IMR-90 (cell line): ENCODE results near the gene CARD14. TPM values are rescaled to one million over a fixed set of nuclear protein-coding genes. Genes with fewer than 3 reads are reported as not detected.
A peak's percentile ranks its signal among the peaks of the same experiment; 100 is the strongest.

Experiments used
- ATAC-seq: fragments of 200-7000 bp; cut with Tn5 transposase; 2 replicates; pipeline ENCODE4 v1.9.1; 2020; ENCODE audit warnings: low read depth, mild to moderate bottlenecking, moderate library complexity
- Bru-seq: library from RNA; stranded (reverse); fragments of 400-500 nt; gene quantifications from one replicate; lab custom pipeline; 2021; lab: Mats Ljungman, UMichigan
- BruChase-seq, 2 experiments: library from RNA; stranded (reverse); fragments of 400-500 nt; gene quantifications; one replicate each; lab custom pipeline; 2021; lab: Mats Ljungman, UMichigan
- BruUV-seq: library from RNA; stranded (reverse); fragments of 400-500 nt; replicated peaks from 2 replicates; lab custom pipeline; 2021; lab: Mats Ljungman, UMichigan
- CTCF ChIA-PET: fragments of 300-600 bp; formaldehyde crosslinking; extraction: SDS; loops from one replicate; lab custom pipeline; 2021; ENCODE audit warnings: antibody characterized with exemption; lab: Yijun Ruan, JAX
- POLR2A ChIA-PET: fragments of 300-600 bp; sonication (Branson Sonifier 250); formaldehyde crosslinking; loops from one replicate; lab custom pipeline; 2022; ENCODE audit warnings: antibody characterized with exemption; ENCODE audit not compliant: unreplicated experiment; lab: Charles Lee
- DNase-seq: peaks from one replicate; pipeline ENCODE4 v3.0.0; 2013
- H2AFZ ChIP-seq: replicated peaks from 2 replicates; pipeline ENCODE3; 2013; ENCODE audit warnings: low read length, mild to moderate bottlenecking; ENCODE audit not compliant: poor library complexity
- H2AK5ac ChIP-seq: 2 replicates; pipeline ENCODE4 v1.6.1; 2013; ENCODE audit warnings: low read depth, low read length, inconsistent platforms
- H2AK9ac ChIP-seq: replicated peaks from 2 replicates; pipeline ENCODE3; 2013; ENCODE audit warnings: mild to moderate bottlenecking, low read depth, low read length, moderate library complexity; ENCODE audit not compliant: poor library complexity
- H2BK120ac ChIP-seq: 2 replicates; pipeline ENCODE4 v1.6.1; 2013; ENCODE audit warnings: low read depth, low read length, inconsistent platforms
- H2BK15ac ChIP-seq: 3 replicates; pipeline ENCODE4 v1.6.1; 2013; ENCODE audit warnings: low read depth, low read length, inconsistent platforms
- H2BK20ac ChIP-seq: 2 replicates; pipeline ENCODE4 v1.6.1; 2013; ENCODE audit warnings: low read depth, mild to moderate bottlenecking, inconsistent platforms, low read length, moderate library complexity
- H2BK5ac ChIP-seq: 2 replicates; pipeline ENCODE4 v1.6.1; 2013; ENCODE audit warnings: mild to moderate bottlenecking, low read depth, low read length, inconsistent platforms; ENCODE audit not compliant: poor library complexity, severe bottlenecking
- H3K14ac ChIP-seq: replicated peaks from 2 replicates; pipeline ENCODE4 v1.6.1; 2013; ENCODE audit warnings: low read depth, low read length, inconsistent platforms
- H3K18ac ChIP-seq: 2 replicates; pipeline ENCODE4 v1.6.1; 2013; ENCODE audit warnings: low read depth, low read length, control low read depth
- H3K23ac ChIP-seq: 2 replicates; pipeline ENCODE4 v1.6.1; 2013; ENCODE audit warnings: low read depth, low read length, inconsistent platforms
- H3K27ac ChIP-seq: 2 replicates; pipeline ENCODE4 v1.5.1; 2013; ENCODE audit warnings: mild to moderate bottlenecking, control low read depth, low read length; ENCODE audit not compliant: insufficient read depth
- H3K27me3 ChIP-seq: 2 replicates; pipeline ENCODE4 v1.6.1; 2013; ENCODE audit warnings: low read length; ENCODE audit not compliant: control insufficient read depth, insufficient read depth
- H3K36me3 ChIP-seq: 2 replicates; pipeline ENCODE4 v1.6.1; 2013; ENCODE audit warnings: low read length, mixed read lengths; ENCODE audit not compliant: control insufficient read depth, insufficient read depth
- H3K4ac ChIP-seq: 2 replicates; pipeline ENCODE4 v1.6.1; 2013; ENCODE audit warnings: low read depth, low read length, inconsistent platforms
- H3K4me1 ChIP-seq: 2 replicates; pipeline ENCODE4 v1.6.1; 2013; ENCODE audit warnings: low read length, mixed read lengths; ENCODE audit not compliant: control insufficient read depth, insufficient read depth
- H3K4me2 ChIP-seq: 2 replicates; pipeline ENCODE4 v1.6.1; 2013; ENCODE audit warnings: low read depth, mild to moderate bottlenecking, control low read depth, low read length, moderate library complexity
- H3K4me3 ChIP-seq: 2 replicates; pipeline ENCODE4 v1.5.1; 2013; ENCODE audit warnings: low read depth, mild to moderate bottlenecking, control low read depth, low read length, moderate library complexity; ENCODE audit not compliant: insufficient read depth
- H3K56ac ChIP-seq: 2 replicates; pipeline ENCODE4 v1.6.1; 2013; ENCODE audit warnings: low read length, inconsistent platforms; ENCODE audit not compliant: insufficient read depth; ENCODE audit errors: extremely low read depth
- H3K79me1 ChIP-seq, 2 experiments: 2 replicates each; pipeline ENCODE4 v1.6.1; 2013; ENCODE audit warnings: low read length in 2 of 2, inconsistent platforms in 1 of 2, low read depth in 1 of 2
- H3K9ac ChIP-seq: 2 replicates; pipeline ENCODE4 v1.6.1; 2013; ENCODE audit warnings: low read depth, low read length, control low read depth
- H3K9me1 ChIP-seq: 2 replicates; pipeline ENCODE4 v1.6.1; 2013; ENCODE audit warnings: low read length, inconsistent platforms; ENCODE audit not compliant: insufficient read depth
- H3K9me3 ChIP-seq: 2 replicates; pipeline ENCODE4 v1.6.1; 2013; ENCODE audit warnings: low read length; ENCODE audit not compliant: control insufficient read depth, insufficient read depth
- H4K20me1 ChIP-seq: 2 replicates; pipeline ENCODE4 v1.6.1; 2013; ENCODE audit warnings: low read length, inconsistent platforms; ENCODE audit not compliant: insufficient read depth
- H4K5ac ChIP-seq: 2 replicates; pipeline ENCODE4 v1.6.1; 2013; ENCODE audit warnings: mild to moderate bottlenecking, low read depth, low read length, control low read depth
- H4K8ac ChIP-seq, 2 experiments: 2 replicates each; pipeline ENCODE4 v1.6.1; 2013; ENCODE audit warnings: low read depth in 2 of 2, low read length in 2 of 2, control low read depth in 1 of 2, inconsistent platforms in 1 of 2
- H4K91ac ChIP-seq: 2 replicates; pipeline ENCODE4 v1.6.1; 2013; ENCODE audit warnings: low read depth, low read length, inconsistent platforms; ENCODE audit not compliant: insufficient read depth
- RFX5 ChIP-seq: IDR thresholded peaks from 2 replicates; pipeline ENCODE4 v1.8.0; 2012; ENCODE audit warnings: low read depth, mild to moderate bottlenecking, low read length, moderate library complexity
- SMC3 ChIP-seq: fragments of 150-350 bp; IDR thresholded peaks from 2 replicates; pipeline ENCODE4 v1.6.1; 2016; ENCODE audit warnings: low read depth, mild to moderate bottlenecking, antibody characterized with exemption, low read length, moderate library complexity
- WGBS, 2 experiments: methylation state at CpG; one replicate each; pipeline versions ENCODE4 v1.1.5 to v1.1.7; 2013; ENCODE audit warnings: missing lambda C conversion rate in 2 of 2; ENCODE audit not compliant: insufficient read length in 1 of 2; ENCODE audit errors: extremely low coverage in 2 of 2; 5-methylcytosine and 5-hydroxymethylcytosine counted together
- dilution Hi-C: fragments of 300-500 bp; cut with HindIII; formaldehyde crosslinking; loops from one replicate; pipeline ENCODE4 v1.14.3; 2018; ENCODE audit warnings: low sequenced_read_pairs; ENCODE audit not compliant: unreplicated experiment
- in situ Hi-C: fragments of 300-500 bp; cut with MboI; formaldehyde crosslinking; loops from 3 replicates; pipeline ENCODE4 v1.14.3; 2019; ENCODE audit warnings: low sequenced_read_pairs, inconsistent platforms, mixed read lengths
- intact Hi-C: fragments of 100-400 bp; cut with micrococcal nuclease; formaldehyde crosslinking; loops from 2 replicates; pipeline ENCODE4 v1.10.0; 2022
- long read RNA-seq: library from polyadenylated mRNA; unstranded; transcript quantifications from one replicate; pipeline ENCODE4 v2.0.0, GENCODE V29; 2021; ENCODE audit not compliant: unreplicated experiment
- polyA plus RNA-seq, 3 experiments: library from polyadenylated mRNA; depleted of rRNA; stranded (reverse); fragments of >200 nt; gene quantifications; 2 replicates each; pipeline ENCODE4 v1.2.3, GENCODE V29; 2012; ENCODE audit warnings: low replicate concordance in 1 of 3
- total RNA-seq: library from RNA; depleted of rRNA; stranded (reverse); fragments of >200 nt; gene quantifications from 2 replicates; pipeline ENCODE4 v1.2.3, GENCODE V29; 2012; rRNA removed
- TF ChIP-seq, protein P1 (sequence below): conservative IDR thresholded peaks from 2 replicates; pipeline ENCODE4 v1.5.1; 2012; ENCODE audit warnings: mild to moderate bottlenecking, low read depth, low read length, improper control_type of control experiment

CARD14 gene
- total RNA-seq (not detected in 2 replicates), polyA plus RNA-seq (2012; rRNA removed) (not detected in 2 replicates), Bru-seq, nascent RNA (percentile 13 among the genes with signal in this experiment), BruChase-seq, experiment 1, labeled RNA remaining after a 6-hour chase (percentile 29 among the genes with signal in this experiment), BruChase-seq, experiment 2, labeled RNA remaining after a 2-hour chase (percentile 16 among the genes with signal in this experiment)
- not detected in 2 replicates for polyA plus RNA-seq (2012; cell fraction: cytosol; rRNA removed)
- 0.02 and 0.09 TPM in 2 replicates for polyA plus RNA-seq (2012; cell fraction: nucleus; rRNA removed; ENCODE audit: low replicate concordance)
- long read RNA-seq = 0 reads

DNA sequence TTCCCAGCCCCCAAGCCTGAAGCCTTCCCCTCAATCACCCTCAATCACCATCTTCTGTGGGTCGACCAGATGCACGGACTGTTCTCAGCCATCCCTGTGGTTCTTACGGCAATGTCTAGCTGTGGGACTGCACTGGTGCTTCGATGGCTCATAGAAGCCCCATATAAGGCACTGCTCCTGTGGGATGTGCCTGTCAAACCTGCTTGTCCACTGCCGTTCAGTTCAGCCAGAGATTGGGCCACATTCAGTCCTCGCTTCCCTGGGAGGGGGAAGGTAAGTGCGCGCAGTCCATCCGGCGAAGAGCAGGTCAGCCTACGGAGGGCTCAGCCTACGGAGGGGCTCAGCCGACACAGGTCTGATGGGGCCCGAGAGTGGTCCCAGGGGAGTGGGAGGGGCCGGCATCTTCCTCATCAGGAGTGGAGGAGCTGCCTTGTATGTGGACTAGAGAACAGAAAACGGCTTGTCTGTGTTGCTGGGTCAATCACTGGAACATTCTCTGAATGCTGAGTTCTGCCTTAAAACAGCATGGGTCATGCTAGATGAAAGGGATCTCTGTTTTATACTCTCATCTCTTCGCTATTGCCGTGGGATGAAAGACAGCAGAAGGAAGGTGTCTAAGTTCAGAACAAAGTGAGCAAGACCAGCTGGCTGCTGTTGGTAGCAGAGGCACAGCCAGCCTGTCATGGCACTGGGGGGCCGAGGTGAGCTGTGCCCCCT is at the start of gene CARD14:
Gene CARD14 (plus strand): TSS at position 247 of the 717 bp plus-strand sequence. CDS start 11,409 bp downstream, outside the sequence.
- no peaks in the 10 kb centered on the region for H3K4me1 ChIP-seq
- intact Hi-C loops = no loop called here
- no peaks in the 10 kb centered on the region for H3K79me1 ChIP-seq
- in situ Hi-C loops = no loop called here
- dilution Hi-C loops = no loop called here
- no peak within 1 kb of the TSS for H2BK15ac ChIP-seq
- no peak within 1 kb of the TSS for H3K4me2 ChIP-seq
- no peak within 1 kb of the TSS for H4K5ac ChIP-seq
- no peak within 1 kb of the TSS for H2AK5ac ChIP-seq
- H2BK5ac ChIP-seq = no peak within 1 kb of the TSS
- no peak within 1 kb of the TSS for H3K4ac ChIP-seq
- peaks cover 28% of the 10 kb centered on the region for H3K27me3 ChIP-seq
- TF ChIP-seq, protein P1, sequence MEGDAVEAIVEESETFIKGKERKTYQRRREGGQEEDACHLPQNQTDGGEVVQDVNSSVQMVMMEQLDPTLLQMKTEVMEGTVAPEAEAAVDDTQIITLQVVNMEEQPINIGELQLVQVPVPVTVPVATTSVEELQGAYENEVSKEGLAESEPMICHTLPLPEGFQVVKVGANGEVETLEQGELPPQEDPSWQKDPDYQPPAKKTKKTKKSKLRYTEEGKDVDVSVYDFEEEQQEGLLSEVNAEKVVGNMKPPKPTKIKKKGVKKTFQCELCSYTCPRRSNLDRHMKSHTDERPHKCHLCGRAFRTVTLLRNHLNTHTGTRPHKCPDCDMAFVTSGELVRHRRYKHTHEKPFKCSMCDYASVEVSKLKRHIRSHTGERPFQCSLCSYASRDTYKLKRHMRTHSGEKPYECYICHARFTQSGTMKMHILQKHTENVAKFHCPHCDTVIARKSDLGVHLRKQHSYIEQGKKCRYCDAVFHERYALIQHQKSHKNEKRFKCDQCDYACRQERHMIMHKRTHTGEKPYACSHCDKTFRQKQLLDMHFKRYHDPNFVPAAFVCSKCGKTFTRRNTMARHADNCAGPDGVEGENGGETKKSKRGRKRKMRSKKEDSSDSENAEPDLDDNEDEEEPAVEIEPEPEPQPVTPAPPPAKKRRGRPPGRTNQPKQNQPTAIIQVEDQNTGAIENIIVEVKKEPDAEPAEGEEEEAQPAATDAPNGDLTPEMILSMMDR = no peak
- TF ChIP-seq RFX5 (no peak), SMC3 (no peak)
- no peak within 1 kb of the TSS for H3K18ac ChIP-seq
- no peaks in the 10 kb centered on the region for H3K36me3 ChIP-seq
- 83% methylated on average over 11 of the region's 19 CpGs; no CpG with 5 or more reads in 1 of the 2 experiments for WGBS, 2 experiments
- H3K9me3 ChIP-seq = peaks cover 2% of the 10 kb centered on the region; the same call in 1 of the 2 replicates
- ChIA-PET CTCF (no interaction called here), POLR2A (no interaction called here)
- no peak within 1 kb of the TSS for H2BK120ac ChIP-seq
- no peak within 1 kb of the TSS for H3K23ac ChIP-seq
- H2AFZ ChIP-seq = no peak within 1 kb of the TSS
- no peak within 1 kb of the TSS for H3K4me3 ChIP-seq
- H3K56ac ChIP-seq = no peak within 1 kb of the TSS
- H3K9ac ChIP-seq = no peak within 1 kb of the TSS
- H4K20me1 ChIP-seq = no peaks in the 10 kb centered on the region
- H3K27ac ChIP-seq = no peak within 1 kb of the TSS
- H4K91ac ChIP-seq = no peak within 1 kb of the TSS
- DNase-seq (no peak), ATAC-seq (no peak)
- H2AK9ac ChIP-seq = no peak within 1 kb of the TSS
- H2BK20ac ChIP-seq = no peak within 1 kb of the TSS
- no peak within 1 kb of the TSS for H3K14ac ChIP-seq
- no peaks in the 10 kb centered on the region; the same call in 1 of the 2 replicates for H3K9me1 ChIP-seq
- no TSS peak for BruUV-seq
- H4K8ac ChIP-seq = no peak within 1 kb of the TSS
